ENCODE data around the gene ATP6V0D1. TPM values are rescaled to one million over a fixed set of nuclear protein-coding genes. Genes with fewer than 3 reads are reported as not detected.
A peak's percentile ranks its signal among the peaks of the same experiment; 100 is the strongest.
"Not testable (repeated sequence)": the region's sequence is repeated elsewhere in the genome, so short reads cannot be mapped to it uniquely, and the experiment has no call there.

ATP6V0D1 gene
- 83.5 TPM for polyA plus RNA-seq (ENCODE audit: insufficient read length)
- long read RNA-seq, donor 1, transcript ATP6V0D1-201 (8 exons, 1,716 nt): major isoform, 39 of 41 reads
- long read RNA-seq, donor 1, partial matches to known transcripts: 0 of 41 reads
- long read RNA-seq, donor 1, other reads (novel, unspliced or antisense): 0 of 41 reads
- long read RNA-seq, donor 2, transcript ATP6V0D1-201 (8 exons, 1,716 nt): major isoform, 32 of 36 reads
- long read RNA-seq, donor 2, partial matches to known transcripts: 0 of 36 reads
- long read RNA-seq, donor 2, other reads (novel, unspliced or antisense): 0 of 36 reads
- long read RNA-seq, donor 3, transcript ATP6V0D1-201 (8 exons, 1,716 nt): major isoform, 31 of 32 reads
- long read RNA-seq, donor 3, partial matches to known transcripts: 0 of 32 reads
- long read RNA-seq, donor 3, other reads (novel, unspliced or antisense): 0 of 32 reads
- long read RNA-seq, donor 4: 0 reads
- long read RNA-seq, donor 5, transcript ATP6V0D1-201 (8 exons, 1,716 nt): major isoform, 41 of 44 reads
- long read RNA-seq, donor 5, partial matches to known transcripts: 0 of 44 reads
- long read RNA-seq, donor 5, other reads (novel, unspliced or antisense): 0 of 44 reads
- long read RNA-seq, donor 6, transcript ATP6V0D1-201 (8 exons, 1,716 nt): major isoform, 33 of 33 reads
- long read RNA-seq, donor 6, partial matches to known transcripts: 0 of 33 reads
- long read RNA-seq, donor 6, other reads (novel, unspliced or antisense): 0 of 33 reads
- long read RNA-seq, donor 7, transcript ATP6V0D1-201 (8 exons, 1,716 nt): major isoform, 35 of 37 reads
- long read RNA-seq, donor 7, partial matches to known transcripts: 0 of 37 reads
- long read RNA-seq, donor 7, other reads (novel, unspliced or antisense): 0 of 37 reads
- long read RNA-seq, donor 8, transcript ATP6V0D1-201 (8 exons, 1,716 nt): major isoform, 19 of 73 reads
- long read RNA-seq, donor 8, partial matches to known transcripts: 54 of 73 reads
- long read RNA-seq, donor 8, other reads (novel, unspliced or antisense): 0 of 73 reads

DNA sequence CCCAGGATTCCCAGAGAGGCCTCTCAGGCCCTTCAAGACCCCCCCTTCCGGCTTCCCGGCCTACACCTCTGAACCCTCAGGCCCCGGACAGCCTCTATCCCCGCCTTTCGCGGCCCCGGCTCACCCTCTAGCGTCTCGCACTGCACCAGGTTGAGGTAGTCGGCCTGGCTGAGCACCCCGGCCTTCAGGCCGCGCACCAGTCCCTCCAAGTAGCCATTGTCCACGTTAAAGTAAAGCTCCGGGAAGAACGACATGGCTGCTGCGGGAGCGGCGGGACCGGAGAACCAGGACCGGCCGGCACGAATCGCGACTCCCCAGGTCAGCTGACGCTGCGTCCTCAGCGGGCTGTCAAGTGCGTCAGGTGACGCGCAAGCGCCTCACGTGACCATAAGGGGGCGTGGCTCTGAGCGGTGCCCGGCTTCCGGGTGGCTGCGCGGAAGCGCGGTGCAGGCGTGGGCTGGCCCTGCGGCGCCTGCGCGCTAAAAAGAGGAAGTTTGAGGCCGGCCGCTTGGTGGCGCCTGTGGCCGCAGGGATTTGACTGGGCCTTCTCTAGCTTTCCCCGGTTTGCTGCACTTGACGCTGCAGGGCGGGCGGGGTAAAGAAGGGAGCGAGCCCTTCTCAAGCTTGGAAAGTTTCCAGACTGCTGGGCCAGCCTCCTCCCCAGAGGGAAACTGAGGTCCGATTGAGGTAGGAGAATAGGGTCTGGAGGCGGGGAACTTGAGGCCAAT, at the start of gene ATP6V0D1:
Gene ATP6V0D1 (minus strand): TSS at position 325 of the 728 bp plus-strand sequence. CDS start 71 bp downstream, at position 254.
- DNase-seq: peak; percentile 96

DNA sequence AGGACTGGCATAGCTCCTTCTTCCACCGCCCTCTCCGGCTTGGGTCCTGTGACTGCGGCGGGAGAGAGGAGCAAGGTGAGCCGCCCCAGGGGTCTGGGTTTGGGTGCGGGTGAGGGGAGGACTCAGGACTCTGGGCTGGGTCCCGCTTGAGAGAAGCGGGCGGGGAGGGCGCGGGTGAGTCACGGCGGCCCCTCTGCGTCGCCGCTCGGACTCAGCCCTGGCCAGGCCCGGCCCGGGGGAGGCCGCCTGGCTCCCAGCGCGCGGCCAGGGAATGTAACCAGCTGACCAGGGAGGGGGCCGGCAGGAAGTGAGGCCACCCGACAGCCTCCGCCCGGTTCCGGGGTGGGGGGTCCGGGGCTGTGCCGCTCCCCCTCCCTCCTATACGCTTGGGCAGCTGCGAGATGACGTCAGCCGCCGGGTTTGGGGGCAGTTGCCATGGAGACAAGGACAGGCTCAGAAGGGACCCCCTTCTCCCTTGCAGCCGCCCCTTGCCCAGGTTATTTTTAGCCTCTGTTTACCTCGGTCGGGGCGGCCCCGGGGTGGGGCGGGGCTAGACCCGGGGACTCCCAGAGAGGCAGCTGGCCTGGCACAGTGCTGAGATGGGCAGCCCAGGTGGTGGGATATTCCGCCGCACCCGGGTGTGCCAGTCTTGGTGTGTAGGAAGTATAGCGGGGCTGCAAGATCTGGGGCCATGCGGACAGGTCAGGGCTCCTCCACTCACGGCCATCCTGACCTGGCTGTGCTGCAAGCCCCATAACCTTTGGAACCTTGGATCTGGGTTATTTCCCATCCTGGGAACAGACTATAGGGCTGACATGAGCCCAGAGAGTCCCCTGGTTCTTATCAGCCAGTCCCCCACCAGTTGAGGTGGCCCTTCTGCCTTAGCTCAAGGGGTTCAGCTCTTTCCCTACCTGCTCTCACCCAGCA, 49.3 kb upstream of the ATP6V0D1 start:
- no peak for DNase-seq

DNA sequence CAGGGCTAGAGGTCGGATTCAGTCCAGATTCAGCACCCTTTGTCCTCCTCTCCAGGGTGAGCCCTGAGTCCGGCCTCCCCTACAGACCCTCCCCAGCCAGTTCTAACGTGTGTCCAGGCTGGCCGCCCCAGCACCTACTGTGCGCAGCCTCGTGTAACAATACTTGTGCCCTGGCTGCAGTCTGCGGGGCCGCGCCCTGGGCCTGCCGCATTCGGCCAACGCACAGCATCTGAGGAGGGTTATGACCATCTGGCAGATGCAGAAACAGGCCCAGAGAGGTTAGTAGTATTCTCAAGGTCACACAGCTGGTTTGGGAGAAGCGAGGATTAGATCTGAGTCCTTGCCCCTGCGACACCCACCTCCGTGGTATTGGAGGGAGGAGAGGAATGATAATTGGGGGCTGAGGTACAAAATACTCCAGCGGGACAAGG, 48.6 kb upstream of the ATP6V0D1 start:
- DNase-seq: no peak

DNA sequence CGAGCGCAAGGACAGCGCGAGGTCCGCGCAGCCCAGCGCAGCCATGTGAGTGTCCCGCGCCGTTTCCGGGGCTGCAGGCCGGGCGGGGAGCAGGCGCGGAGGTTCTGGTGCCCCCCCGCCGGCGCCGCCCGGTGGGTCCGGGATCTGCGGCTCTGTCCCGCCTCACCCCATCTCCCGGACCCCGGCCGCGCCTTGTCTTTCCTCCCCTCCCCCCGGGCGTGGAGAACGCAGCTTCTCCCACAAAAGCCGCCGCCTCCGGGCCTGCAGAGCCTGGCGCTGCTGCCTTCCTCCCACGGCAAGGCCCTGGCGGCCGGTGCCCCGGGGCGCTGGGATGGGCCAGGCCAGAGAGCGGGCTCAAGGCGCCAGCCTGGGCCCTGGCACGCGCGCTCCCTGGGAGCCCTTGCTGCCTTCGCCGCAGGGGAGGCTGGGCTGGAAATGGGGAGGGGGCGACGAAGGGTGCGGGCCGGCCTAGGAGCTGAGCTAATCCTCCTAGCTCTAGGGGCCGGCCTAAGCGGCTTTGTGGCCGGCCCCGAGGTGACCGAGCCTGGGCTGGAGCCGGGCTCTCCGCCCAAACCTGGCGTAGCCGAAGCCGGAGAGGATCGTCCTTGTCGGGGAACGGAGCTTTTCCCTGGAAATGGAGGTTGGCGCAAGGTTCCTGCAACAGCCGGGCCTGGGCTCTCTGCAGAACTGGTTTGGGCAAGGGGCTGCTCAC, 48.1 kb upstream of the ATP6V0D1 start:
- no peak for DNase-seq

DNA sequence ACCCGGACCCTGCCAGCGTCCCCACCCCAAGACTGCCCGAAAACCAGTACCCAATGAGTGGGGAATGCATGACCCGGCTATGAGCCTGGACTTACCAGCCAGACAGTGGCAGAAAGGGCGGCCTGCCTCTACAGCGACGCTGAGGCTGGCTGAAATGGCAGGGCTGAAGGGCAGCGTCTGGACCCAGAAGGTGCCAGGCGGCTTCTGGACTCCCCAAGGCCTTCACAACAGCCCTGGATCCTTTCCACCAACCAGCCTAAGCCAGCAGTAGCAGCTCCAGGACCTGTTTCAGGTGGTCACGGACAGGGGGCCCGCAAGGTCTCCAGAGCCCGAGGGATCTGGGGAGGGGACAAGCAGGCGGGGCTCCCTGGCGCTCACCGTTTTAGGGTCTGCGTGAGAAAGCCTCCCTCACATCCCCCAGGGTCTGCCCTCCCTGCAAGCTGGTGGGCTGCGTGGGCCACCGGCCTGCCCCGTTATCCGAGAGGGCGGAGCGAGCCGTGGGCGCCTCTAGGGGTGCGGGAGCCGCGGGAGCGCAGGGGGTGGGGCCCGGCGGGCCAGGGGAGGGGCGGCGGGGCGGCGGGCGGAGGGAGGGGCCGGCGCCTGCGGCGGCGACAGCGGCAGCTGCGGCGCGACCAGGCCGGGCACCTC, 47.4 kb upstream of the ATP6V0D1 start, which contains the start of gene RIPOR1:
Gene RIPOR1 (plus strand): TSS at position 608 of the 648 bp plus-strand sequence. CDS start 9,618 bp downstream, outside the sequence.
- DNase-seq: no peak

DNA sequence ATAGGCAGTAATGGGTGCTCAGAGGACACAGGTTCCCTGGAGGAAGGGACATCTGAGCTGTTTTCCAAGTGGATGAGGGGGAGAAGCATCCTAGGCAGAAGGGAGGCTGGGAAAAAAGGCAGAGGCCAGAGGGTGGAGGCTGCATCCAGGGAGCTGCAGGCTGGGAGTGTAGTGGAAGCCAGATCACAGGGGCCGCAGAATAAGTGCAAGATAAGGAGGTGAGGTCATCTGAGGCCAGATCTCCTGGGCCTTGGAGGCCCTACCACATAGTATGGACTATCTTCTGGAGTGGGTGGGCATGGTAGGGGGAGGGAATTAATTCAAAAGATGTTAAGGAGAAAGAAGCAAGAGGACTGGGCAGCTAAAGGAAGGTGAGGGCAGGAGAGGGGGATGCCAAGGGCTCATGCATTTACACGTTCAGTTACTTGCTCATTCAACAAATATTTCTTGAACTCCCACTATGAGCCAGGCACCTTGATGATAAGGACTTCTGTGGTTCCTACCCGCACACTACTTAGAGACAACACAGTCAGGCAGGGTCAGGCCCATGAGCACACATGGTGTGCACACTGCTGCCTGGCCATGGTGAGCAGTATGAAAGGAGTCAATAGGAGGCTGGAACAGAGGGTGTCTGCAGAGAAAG, 45.3 kb upstream of the ATP6V0D1 start:
- DNase-seq: no peak

DNA sequence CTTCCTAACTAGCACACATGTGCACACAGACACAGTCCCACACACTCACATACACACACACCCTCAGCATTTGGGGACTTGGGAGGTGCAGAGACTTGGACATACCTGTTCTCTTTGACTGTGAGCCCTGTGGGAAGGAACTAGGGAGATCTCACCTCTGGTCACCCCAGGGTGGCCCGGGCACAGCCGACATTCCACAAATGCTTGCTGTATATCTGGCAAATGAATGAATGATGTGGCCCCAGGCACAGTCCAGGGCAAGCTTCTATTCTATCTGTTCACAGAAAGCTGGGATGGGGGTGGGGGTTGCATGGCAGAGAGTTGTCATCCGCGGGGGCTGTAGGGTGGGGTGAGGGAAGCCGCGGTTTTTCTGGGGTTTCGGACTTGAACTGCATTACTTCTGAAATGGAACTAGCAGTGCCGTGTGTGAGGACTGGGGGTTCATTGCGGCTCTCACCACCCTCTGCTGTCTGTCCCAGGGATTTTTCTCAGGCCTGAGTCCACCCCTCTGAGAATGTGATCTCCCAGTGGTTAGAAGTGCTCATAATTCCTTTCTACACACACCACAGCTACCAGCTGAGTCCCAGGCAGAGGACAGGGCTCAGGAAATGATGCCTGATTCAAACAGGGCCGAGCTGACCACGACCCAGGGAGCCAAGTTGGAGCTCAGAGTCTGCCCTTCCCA, 44.4 kb upstream of the ATP6V0D1 start:
- no peak for DNase-seq

DNA sequence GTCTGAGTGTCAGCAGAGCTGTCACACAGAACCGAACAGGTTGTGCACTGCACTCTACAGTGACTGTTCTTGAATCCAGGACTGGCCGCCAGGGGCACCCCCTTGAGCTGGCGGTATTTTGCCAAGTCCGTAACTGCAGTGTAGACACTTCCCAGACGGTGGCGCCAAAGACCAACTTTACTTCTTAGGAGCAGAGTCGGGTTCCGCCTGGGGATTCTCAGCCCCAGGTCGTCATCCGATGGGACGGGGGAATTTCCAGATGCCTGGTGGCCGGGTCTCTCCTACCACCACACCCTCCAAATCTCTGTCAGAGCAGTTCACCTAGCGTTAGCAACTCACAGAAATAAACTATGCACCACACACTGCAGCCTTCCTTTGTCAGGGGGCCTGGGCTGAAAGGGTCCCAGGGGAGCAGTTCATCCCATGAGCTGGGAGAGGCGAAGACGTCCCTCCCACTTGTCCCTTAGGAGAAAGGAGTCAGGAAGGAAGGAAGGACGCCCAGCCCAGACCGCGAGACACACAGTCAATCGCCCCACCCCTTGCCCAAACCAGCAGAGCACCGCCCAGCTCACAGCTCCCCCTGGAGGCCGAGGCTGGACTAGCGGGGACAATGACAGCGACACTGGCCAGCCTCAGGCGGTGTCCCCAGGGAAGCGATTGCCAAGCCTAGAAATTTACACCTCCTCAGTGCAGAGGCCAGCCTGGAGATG, 40.3 kb upstream of the ATP6V0D1 start:
- DNase-seq: peak; percentile 97

DNA sequence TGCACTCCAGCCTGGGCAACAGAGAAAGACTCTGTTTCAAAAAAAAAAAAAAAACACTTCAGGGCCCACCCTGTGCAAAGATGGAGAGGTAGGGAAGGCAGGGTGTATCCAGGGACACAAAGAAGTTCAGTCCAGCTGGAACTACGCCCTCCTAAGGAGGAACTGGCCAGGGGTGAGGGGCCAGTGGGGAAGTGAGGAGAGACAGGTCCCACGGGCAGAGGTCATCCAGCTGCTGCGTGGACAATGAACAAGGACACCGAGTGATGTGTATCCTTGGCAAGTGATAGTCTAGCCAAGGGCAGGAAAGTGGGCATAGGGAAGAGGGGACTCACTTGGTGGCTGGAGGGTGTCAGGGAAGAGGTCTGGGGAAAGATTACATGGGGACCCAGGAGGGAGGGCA, 38.3 kb upstream of the ATP6V0D1 start:
- DNase-seq: no peak

DNA sequence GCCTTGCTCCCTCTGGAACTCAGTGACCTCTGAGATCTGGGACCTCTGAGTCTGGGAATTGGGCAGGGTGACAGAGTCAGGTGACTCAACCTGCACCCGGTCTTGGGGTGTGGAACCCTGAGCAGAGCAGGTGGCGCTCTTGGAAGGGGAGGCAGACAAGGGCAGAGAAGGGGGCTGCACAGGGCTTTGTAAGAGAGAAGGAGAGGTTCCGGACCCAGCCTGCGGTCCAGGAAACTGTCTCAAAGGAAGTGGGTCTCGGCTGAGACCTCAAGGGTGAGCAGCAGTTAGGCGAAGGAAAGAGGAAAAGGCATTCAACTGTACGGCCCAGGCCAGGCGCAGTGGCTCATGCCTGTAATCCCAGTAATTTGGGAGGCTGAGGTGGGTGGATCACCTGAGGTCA, 37.7 kb upstream of the ATP6V0D1 start:
- DNase-seq: no peak

DNA sequence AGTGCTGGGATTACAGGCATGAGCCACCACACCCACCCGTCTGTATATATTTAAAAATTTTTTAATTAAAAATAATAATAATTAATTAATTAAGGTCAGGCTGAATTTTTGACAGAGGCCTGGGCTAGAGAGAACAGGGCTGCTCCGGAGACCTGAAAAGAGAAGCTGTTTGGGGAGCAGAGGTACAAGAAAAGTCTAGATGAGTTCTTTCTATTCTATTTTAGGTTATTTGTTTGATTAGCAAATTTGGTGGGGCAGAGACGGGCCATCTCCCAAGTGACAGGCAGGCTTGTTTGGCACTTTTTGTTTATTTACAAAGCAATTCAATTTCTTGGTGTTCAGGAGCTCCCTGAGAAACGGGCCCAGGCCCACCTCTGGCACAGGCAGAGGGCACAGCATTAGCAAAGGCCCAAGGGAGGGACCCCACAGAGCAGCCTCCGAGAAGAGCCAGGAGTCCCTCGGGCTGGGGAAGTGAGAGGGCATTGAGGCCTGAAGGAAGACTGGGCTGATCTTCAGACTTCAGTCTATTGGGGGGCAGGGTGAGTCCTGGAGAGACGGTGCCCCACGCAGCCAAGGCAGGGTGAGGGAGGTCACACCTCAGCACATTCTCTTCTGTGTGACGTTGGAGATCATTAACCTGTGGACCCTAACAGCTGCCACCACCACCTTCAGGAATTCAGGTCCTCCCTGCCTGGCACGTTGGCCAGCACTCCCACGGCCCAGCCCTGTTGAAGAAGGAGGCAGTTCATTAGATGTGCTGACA, 36.9 kb upstream of the ATP6V0D1 start:
- DNase-seq: no peak

DNA sequence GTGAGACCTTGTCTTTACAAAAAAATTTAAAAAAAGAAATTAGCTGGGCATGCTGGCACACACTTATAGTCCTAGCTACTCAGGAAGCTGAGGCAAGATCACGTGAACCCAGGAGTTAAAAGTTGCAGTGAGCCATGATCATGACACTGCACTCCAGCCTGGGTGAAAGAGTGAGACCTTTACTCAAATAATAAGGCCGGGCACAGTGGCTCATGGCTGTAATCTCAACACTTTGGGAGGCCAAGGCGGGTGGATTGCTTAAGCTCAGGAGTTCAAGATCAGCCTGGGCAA, 36.1 kb upstream of the ATP6V0D1 start:
- no peak for DNase-seq

DNA sequence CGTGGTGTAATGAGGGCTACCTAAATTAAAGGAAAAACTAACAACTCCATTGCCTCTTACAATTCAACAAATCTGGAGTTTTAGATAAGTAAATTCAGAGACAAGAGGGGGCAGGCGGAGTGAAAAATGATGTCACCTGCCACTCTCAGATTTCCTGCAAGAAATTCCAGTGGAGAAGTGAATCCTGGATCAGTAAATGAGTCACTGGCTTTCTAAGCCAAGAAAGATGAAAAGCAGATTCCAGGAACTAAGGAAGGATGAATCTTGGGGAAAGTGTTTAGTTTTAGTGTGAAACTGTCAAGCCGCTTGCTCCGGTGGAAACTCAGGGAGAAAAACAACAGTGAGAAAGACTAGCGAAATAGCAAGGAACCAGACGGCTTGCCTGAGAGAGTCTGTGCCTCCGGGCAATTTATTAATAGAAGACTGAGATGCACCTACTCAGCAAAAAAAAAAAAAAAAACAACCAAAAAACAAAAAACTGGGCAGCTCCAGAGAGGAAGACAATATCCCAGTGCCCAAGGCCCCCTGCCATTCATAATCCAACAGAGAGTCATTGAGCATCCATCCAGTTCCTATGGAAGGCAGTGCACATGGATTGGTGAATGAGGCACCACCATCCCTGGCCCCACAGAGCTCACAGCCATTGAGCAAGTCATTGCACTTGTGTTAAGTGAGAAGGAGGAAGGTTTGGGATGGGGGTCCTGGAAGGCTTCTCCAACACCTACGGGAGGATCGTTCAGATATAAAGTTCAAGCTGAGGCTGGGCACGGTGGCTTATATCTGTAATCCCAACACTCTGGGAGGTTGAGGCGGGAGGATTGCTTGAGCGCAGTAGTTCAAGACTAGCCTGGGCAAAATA, 35.6 kb upstream of the ATP6V0D1 start:
- DNase-seq: no peak

DNA sequence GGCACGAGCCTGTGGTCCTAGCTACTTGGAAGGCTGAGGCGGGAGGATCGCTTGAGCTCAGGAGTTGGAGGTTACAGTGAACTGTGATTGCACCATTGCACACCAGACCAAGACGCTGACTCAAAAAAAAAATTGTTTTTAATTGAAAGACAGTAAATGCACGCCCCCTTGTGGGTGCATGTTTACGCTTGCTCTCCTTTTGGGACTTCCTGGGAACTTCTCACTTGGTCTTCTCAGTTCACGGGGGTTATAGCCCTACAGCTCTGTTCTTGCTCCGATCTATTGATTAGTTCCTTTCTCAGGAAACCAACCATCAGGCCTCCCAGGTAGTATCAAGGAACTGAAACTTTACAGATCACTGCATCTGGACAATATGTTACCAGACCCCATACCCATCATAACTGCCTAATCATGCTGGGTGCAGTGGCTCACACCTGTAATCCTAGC, 33.4 kb upstream of the ATP6V0D1 start:
- no peak for DNase-seq

DNA sequence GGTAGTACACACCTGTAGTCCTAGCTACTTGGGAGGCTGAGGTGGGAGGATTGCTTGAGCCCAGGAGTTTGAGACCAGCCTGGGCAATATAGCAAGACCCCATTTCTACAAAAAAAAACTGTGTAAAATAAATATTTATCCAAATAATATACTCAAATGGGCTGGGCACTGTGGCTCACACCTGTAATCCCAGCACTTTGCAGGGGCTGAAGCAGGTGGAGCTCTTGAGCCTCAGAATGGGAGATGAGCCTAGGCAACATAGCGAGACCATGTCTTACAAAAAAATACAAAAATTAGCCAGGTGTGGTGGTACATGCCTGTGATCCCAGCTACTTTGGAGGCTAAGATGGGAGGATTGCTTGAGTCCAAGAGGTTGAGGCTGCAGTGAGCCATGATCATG, 32.9 kb upstream of the ATP6V0D1 start:
- DNase-seq: not testable (repeated sequence)

DNA sequence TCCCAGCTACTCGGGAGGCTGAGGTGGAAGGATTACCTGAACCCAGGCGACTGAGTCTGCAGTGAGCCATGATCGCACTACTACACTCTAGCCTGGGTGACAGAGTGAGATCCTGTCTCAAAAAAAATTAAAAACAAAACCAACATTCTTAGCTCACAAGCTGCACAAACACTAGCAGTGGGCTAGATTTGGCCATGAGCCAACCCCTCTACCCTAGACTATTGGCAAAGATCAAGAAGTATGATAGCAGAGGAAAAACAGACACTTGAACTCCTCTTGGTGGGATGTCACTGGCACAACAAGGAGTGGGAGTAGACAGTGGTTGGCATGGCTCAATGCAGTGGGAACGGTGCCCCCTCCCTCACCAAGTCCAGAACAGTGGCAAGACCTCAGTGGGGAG, 28.1 kb upstream of the ATP6V0D1 start:
- no peak for DNase-seq

Data from left kidney (tissue), 8 donors.